Skeletal muscle tissue (tissue), 4 donors: ENCODE results near the gene PASK. TPM values are rescaled to one million over a fixed set of nuclear protein-coding genes. Genes with fewer than 3 reads are reported as not detected.

Experiments used
- H3K27ac ChIP-seq: one replicate; pipeline ENCODE4 v1.7.0; 2013; ENCODE audit warnings: mild to moderate bottlenecking, low read depth, low read length, inconsistent platforms
- H3K27me3 ChIP-seq, 3 donors: one replicate each; pipeline ENCODE4 v1.7.0; 2013; ENCODE audit warnings: low read length in 3 of 3; ENCODE audit not compliant: control insufficient read depth in 3 of 3, insufficient read depth in 3 of 3
- H3K36me3 ChIP-seq, 3 donors: one replicate each; pipeline ENCODE4 v1.7.0; 2013; ENCODE audit warnings: low read length in 3 of 3; ENCODE audit not compliant: control insufficient read depth in 3 of 3, insufficient read depth in 3 of 3
- H3K4me1 ChIP-seq, 3 donors: one replicate each; pipeline ENCODE4 v1.7.0; 2013; ENCODE audit warnings: low read length in 3 of 3, mild to moderate bottlenecking in 3 of 3; ENCODE audit not compliant: control insufficient read depth in 3 of 3, insufficient read depth in 3 of 3
- H3K4me3 ChIP-seq, 3 donors: one replicate each; pipeline ENCODE4 v1.7.0; 2013; ENCODE audit warnings: low read length in 3 of 3
- H3K9ac ChIP-seq, 3 donors: one replicate each; pipeline ENCODE4 v1.7.0; 2013; ENCODE audit warnings: low read length in 3 of 3, mild to moderate bottlenecking in 3 of 3, moderate library complexity in 2 of 3, low read depth in 1 of 3
- H3K9me3 ChIP-seq, 3 donors: one replicate each; pipeline ENCODE4 v1.7.0; 2013; ENCODE audit warnings: low read length in 3 of 3; ENCODE audit not compliant: control insufficient read depth in 3 of 3
- total RNA-seq: library from RNA; depleted of rRNA; stranded (reverse); fragments of >200 nt; gene quantifications from one replicate; pipeline ENCODE4 v1.2.3, GENCODE V29; 2014
- donor health status: Osteomylitis.

The PASK gene
- total RNA-seq, 1 donor from 2014 or later = 3.7 TPM

- Histone ChIP-seq H3K27ac (no peak overlapping the region), H3K4me1 (no peaks in the 10 kb centered on the region), H3K36me3 (peaks cover 48 to 51% (median 50%) of the 10 kb centered on the region in 3 donors), H3K27me3 (no peaks in the 10 kb centered on the region), H3K4me3 (no peak overlapping the region), H3K9me3 (no peaks in the 10 kb centered on the region), H3K9ac (no peak overlapping the region)
Observed at GRCh38 chr2:241074901-241075540, 74.3 kb downstream of the PASK start.

- no peaks in the 10 kb centered on the region for H3K4me1 ChIP-seq
- no peak overlapping the region for H3K27ac ChIP-seq
- H3K27me3 ChIP-seq = no peaks in the 10 kb centered on the region
- H3K4me3 ChIP-seq = no peak overlapping the region
- H3K9me3 ChIP-seq = no peaks in the 10 kb centered on the region
- H3K9ac ChIP-seq = no peak overlapping the region
- H3K36me3 ChIP-seq = peaks cover 56 to 59% (median 57%) of the 10 kb centered on the region in 3 donors
Observed at GRCh38 chr2:241074065-241074818, 75.0 kb downstream of the PASK start.

DNA sequence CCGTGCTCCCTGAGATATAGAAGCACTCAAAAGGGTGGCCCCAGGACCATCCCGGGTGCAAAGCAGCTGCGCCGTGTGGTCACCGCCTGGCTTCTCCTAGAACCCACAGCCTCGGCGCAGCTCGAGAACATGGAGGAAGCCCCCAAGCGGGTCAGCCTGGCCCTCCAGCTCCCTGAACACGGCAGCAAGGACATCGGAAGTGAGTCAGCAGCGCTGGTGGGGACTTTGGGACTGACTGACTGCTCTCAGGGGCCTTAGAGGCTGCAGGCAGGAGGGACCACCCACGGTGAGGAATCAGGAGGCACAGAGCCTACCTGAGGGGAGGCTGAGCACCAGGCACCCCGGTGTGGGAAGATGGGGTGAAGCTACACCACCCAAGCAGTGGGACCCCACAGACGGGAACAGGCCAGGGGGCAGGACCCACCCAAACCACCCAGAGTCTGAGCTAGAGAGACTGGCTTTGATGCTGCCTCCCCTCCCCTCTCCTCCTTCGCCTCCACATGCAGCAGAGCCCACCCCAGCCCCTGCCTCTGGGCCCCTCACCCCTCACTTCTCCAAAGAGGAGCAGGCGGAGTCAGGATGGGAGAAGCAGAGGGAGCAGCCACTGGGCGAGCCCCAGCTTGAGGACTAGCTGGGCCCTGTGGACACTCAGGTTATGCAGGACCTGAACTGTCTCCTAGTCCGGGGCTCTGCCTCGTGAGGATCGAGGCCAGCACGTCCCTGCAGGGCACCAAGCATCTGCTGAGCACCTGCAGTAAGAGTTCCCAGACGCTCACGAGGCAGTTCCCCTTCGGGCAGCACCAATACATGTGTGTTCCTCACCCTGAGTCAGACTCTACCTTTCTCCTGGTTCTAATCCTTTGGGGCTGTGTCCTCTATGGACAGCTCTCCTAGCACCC is 75.9 kb downstream of the PASK start:
- Histone ChIP-seq H3K9ac (no peak overlapping the region), H3K27me3 (no peaks in the 10 kb centered on the region), H3K27ac (no peak overlapping the region), H3K36me3 (peaks cover 63 to 67% (median 65%) of the 10 kb centered on the region in 3 donors), H3K4me3 (no peak overlapping the region), H3K4me1 (no peaks in the 10 kb centered on the region), H3K9me3 (no peaks in the 10 kb centered on the region)

DNA sequence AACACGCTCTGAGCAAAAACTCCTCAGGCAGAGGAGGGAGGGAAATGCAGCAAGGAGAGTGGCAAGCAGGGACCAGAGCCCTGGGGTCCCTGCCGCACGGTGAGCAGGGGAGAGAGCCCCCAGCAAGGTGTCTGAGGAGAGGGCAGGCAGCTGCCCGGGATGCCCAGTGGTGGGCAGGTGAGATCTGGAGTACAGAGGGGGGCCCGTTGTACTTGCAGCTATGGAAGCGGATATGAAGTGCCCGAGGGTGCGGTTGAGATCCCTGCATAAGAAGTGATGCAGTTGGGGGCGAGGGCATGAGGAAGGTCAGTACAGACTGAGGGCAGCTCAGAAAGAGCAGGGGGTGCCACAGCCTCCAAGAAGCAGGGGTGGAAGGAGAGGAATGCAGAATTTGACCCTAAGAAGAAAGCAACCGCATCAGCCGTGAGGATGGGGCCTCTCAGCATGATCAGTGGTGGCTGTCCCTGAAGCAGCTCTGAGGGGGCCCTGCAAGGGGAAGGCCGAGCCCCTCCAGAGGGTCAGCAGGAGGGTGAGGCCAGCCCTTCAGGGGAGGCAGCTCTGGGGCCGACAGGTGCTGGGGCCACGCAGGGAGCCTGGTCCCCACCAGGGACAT is 76.6 kb downstream of the PASK start:
- Histone ChIP-seq H3K36me3 (peaks cover 62 to 72% (median 69%) of the 10 kb centered on the region in 3 donors), H3K9me3 (no peaks in the 10 kb centered on the region), H3K4me1 (no peaks in the 10 kb centered on the region), H3K9ac (no peak overlapping the region), H3K27ac (no peak overlapping the region), H3K4me3 (no peak overlapping the region), H3K27me3 (no peaks in the 10 kb centered on the region)

- H3K27me3 ChIP-seq = no peaks in the 10 kb centered on the region
- no peak overlapping the region for H3K9ac ChIP-seq
- H3K36me3 ChIP-seq = peaks cover 63 to 76% (median 69%) of the 10 kb centered on the region in 3 donors
- H3K4me1 ChIP-seq = no peaks in the 10 kb centered on the region
- H3K9me3 ChIP-seq = no peaks in the 10 kb centered on the region
- no peak overlapping the region for H3K27ac ChIP-seq
- H3K4me3 ChIP-seq = no peak overlapping the region
Observed at GRCh38 chr2:241072151-241072550, 77.1 kb downstream of the PASK start.

DNA sequence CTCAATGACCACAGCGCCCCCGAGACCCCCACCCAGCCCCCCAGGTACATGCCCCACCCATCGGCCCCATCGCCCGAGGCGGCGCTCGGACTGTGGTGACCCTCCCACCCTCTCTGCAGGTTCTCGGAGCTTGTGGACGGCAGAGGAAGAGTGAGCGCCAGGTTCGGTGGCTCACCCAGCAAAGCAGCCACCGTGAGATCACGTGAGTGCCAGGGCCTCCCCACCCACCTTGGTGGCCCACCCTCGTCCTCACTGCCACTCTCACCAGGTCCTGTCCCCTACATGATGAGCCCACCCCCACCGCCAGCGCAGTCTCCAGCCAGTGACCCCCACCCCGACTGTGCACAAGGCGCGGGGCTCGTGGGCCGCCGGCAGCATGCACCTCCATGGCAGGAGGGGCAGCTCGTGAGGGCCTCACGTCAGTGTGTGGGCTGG is 77.6 kb downstream of the PASK start:
- H3K4me1 ChIP-seq = no peaks in the 10 kb centered on the region
- H3K27ac ChIP-seq = no peak overlapping the region
- H3K36me3 ChIP-seq = peaks cover 63 to 78% (median 69%) of the 10 kb centered on the region in 3 donors
- H3K9ac ChIP-seq = no peak overlapping the region
- H3K9me3 ChIP-seq = no peaks in the 10 kb centered on the region
- no peaks in the 10 kb centered on the region for H3K27me3 ChIP-seq
- no peak overlapping the region for H3K4me3 ChIP-seq

GRCh38 chr2:241070811-241071676 is 78.2 kb downstream of the PASK start:
- Histone ChIP-seq H3K4me1 (no peaks in the 10 kb centered on the region), H3K27me3 (no peaks in the 10 kb centered on the region), H3K4me3 (no peak overlapping the region), H3K27ac (no peak overlapping the region), H3K9me3 (no peaks in the 10 kb centered on the region), H3K36me3 (peaks cover 63 to 78% (median 75%) of the 10 kb centered on the region in 3 donors), H3K9ac (no peak overlapping the region)

GRCh38 chr2:241070361-241070760 is 78.9 kb downstream of the PASK start:
- H3K4me3 ChIP-seq = no peak overlapping the region
- no peaks in the 10 kb centered on the region for H3K4me1 ChIP-seq
- H3K9me3 ChIP-seq = no peaks in the 10 kb centered on the region
- peaks cover 64 to 78% (median 77%) of the 10 kb centered on the region in 3 donors for H3K36me3 ChIP-seq
- H3K27me3 ChIP-seq = no peaks in the 10 kb centered on the region
- no peak overlapping the region for H3K27ac ChIP-seq
- H3K9ac ChIP-seq = no peak overlapping the region

DNA sequence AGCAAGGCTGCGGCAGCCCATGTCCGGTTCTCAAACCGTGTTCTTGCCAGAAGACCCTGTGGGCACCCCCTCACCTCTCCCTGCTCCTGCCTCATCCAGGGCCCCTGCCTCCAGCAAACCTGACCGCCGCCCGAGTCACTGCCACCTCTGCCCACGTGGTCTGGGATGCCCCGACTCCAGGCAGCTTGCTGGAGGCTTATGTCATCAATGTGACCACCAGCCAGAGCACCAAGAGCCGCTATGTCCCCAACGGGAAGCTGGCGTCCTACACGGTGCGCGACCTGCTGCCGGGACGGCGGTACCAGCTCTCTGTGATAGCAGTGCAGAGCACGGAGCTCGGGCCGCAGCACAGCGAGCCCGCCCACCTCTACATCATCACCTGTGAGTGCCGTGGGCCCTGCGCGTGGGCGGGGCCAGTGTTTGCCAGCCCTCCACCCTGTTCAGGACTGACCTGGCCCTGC is 79.4 kb downstream of the PASK start:
- no peaks in the 10 kb centered on the region for H3K4me1 ChIP-seq
- H3K36me3 ChIP-seq = peaks cover 63 to 77% (median 76%) of the 10 kb centered on the region in 3 donors
- no peaks in the 10 kb centered on the region for H3K27me3 ChIP-seq
- H3K9me3 ChIP-seq = no peaks in the 10 kb centered on the region
- H3K27ac ChIP-seq = no peak overlapping the region
- no peak overlapping the region for H3K4me3 ChIP-seq
- no peak overlapping the region for H3K9ac ChIP-seq
